DOHH2 (cell line): ENCODE results near the gene FKBP15.

ENCODE experiments used
- H3F3A ChIP-seq: fragments of 200-600 bp; sonication (generic), shearing (Covaris generic); 2 replicates; pipeline ENCODE4 v1.6.0; 2016; ENCODE audit warnings: antibody characterized with exemption, mild to moderate bottlenecking; ENCODE audit not compliant: control insufficient read depth, insufficient read depth
- H3K27ac ChIP-seq: fragments of 200-600 bp; sonication (generic); 2 replicates; pipeline ENCODE4 v1.5.1; 2014; ENCODE audit warnings: low read depth, mild to moderate bottlenecking, low read length, moderate library complexity
- H3K27me3 ChIP-seq: fragments of 200-600 bp; sonication (generic); 2 replicates; pipeline ENCODE4 v1.6.1; 2014; ENCODE audit warnings: mild to moderate bottlenecking, low read length, mixed read lengths; ENCODE audit not compliant: control insufficient read depth
- H3K36me3 ChIP-seq: fragments of 200-600 bp; sonication (generic); 2 replicates; pipeline ENCODE4 v1.6.1; 2014; ENCODE audit warnings: mild to moderate bottlenecking, low read length, moderate library complexity, mixed read lengths; ENCODE audit not compliant: control insufficient read depth
- H3K4me1 ChIP-seq: fragments of 200-600 bp; sonication (generic); 2 replicates; pipeline ENCODE4 v1.6.1; 2014; ENCODE audit warnings: mild to moderate bottlenecking, low read length, mixed read lengths; ENCODE audit not compliant: control insufficient read depth
- H3K4me2 ChIP-seq: fragments of 200-600 bp; sonication (generic); 2 replicates; pipeline ENCODE4 v1.6.0; 2014; ENCODE audit warnings: mild to moderate bottlenecking, low read length, moderate library complexity
- H3K4me3 ChIP-seq: fragments of 200-600 bp; sonication (generic); 2 replicates; pipeline ENCODE4 v1.5.1; 2014; ENCODE audit warnings: mild to moderate bottlenecking, low read length, mixed read lengths
- H3K79me2 ChIP-seq: fragments of 200-600 bp; sonication (generic); 2 replicates; pipeline ENCODE4 v1.6.1; 2014; ENCODE audit warnings: mild to moderate bottlenecking, low read length, mixed read lengths; ENCODE audit not compliant: control insufficient read depth
- H3K9me2 ChIP-seq: fragments of 200-600 bp; sonication (generic); replicated peaks from 2 replicates; pipeline ENCODE4 v1.6.1; 2014; ENCODE audit warnings: mild to moderate bottlenecking, low read length, mixed read lengths; ENCODE audit not compliant: control insufficient read depth
- H3K9me3 ChIP-seq: fragments of 200-600 bp; sonication (generic); 2 replicates; pipeline ENCODE4 v1.6.1; 2014; ENCODE audit warnings: antibody characterized with exemption, low read length, mixed read lengths; ENCODE audit not compliant: control insufficient read depth, insufficient read depth
- H4K20me1 ChIP-seq: fragments of 200-600 bp; sonication (generic); 2 replicates; pipeline ENCODE4 v1.6.0; 2014; ENCODE audit warnings: low read depth, mild to moderate bottlenecking, antibody characterized with exemption, low read length, moderate library complexity; ENCODE audit not compliant: control insufficient read depth, insufficient read depth
- EZH2phosphoT487 ChIP-seq: fragments of 200-600 bp; sonication (generic); IDR thresholded peaks from 2 replicates; pipeline ENCODE4 v1.6.1; 2017; ENCODE audit warnings: borderline replicate concordance, mild to moderate bottlenecking, antibody characterized with exemption, low read length, moderate library complexity, mixed read lengths
- TF ChIP-seq, protein P1 (sequence below): fragments of 200-600 bp; sonication (generic); IDR thresholded peaks from one replicate; pipeline ENCODE4 v1.5.1; 2014; ENCODE audit warnings: antibody characterized with exemption, mild to moderate bottlenecking, low read depth, low read length; ENCODE audit not compliant: poor library complexity, severe bottlenecking

FKBP15 gene

GRCh38 chr9:113210815-113211214 lies 10.3 kb downstream of the FKBP15 start:
- H3K9me2 ChIP-seq, result no peaks in the 10 kb centered on the region
- peaks cover 79% of the 10 kb centered on the region for H3K36me3 ChIP-seq
- H3K4me2 ChIP-seq, result no peak overlapping the region
- no peak overlapping the region for H3K27ac ChIP-seq
- TF ChIP-seq EZH2phosphoT487, result no peak
- TF ChIP-seq, protein P1, sequence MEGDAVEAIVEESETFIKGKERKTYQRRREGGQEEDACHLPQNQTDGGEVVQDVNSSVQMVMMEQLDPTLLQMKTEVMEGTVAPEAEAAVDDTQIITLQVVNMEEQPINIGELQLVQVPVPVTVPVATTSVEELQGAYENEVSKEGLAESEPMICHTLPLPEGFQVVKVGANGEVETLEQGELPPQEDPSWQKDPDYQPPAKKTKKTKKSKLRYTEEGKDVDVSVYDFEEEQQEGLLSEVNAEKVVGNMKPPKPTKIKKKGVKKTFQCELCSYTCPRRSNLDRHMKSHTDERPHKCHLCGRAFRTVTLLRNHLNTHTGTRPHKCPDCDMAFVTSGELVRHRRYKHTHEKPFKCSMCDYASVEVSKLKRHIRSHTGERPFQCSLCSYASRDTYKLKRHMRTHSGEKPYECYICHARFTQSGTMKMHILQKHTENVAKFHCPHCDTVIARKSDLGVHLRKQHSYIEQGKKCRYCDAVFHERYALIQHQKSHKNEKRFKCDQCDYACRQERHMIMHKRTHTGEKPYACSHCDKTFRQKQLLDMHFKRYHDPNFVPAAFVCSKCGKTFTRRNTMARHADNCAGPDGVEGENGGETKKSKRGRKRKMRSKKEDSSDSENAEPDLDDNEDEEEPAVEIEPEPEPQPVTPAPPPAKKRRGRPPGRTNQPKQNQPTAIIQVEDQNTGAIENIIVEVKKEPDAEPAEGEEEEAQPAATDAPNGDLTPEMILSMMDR, result no peak
- peaks cover 46% of the 10 kb centered on the region for H3K79me2 ChIP-seq
- H3K4me3 ChIP-seq, result no peak overlapping the region
- H3K9me3 ChIP-seq, result no peaks in the 10 kb centered on the region
- H3K4me1 ChIP-seq, result peaks cover 21% of the 10 kb centered on the region
- no peaks in the 10 kb centered on the region for H3F3A ChIP-seq
- H4K20me1 ChIP-seq, result peaks cover 9% of the 10 kb centered on the region; the same call in 1 of the 2 replicates
- H3K27me3 ChIP-seq, result no peaks in the 10 kb centered on the region

DNA sequence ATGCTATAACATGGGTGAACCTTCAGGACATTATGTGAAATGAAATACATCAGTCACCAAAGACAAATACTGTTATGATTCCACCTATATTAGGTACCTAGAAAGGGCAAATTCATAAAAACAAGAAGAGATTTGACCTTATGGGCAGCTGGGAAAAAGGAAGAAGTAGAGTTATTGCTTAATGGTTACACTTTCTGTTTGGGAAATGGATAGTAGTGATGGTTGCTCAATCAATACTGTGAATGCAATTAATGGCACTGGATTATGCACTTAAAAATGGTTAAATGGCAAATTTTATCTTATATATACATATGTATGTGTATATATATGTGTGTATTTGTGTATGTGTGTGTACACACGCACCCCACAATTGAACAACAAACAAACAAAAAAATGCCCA lies 15.2 kb downstream of the FKBP15 start:
- no peaks in the 10 kb centered on the region for H3K27me3 ChIP-seq
- no peaks in the 10 kb centered on the region for H3K9me3 ChIP-seq
- no peak overlapping the region for H3K4me2 ChIP-seq
- H3F3A ChIP-seq, result no peaks in the 10 kb centered on the region
- peaks cover 85% of the 10 kb centered on the region for H3K36me3 ChIP-seq
- H3K79me2 ChIP-seq, result peaks cover 9% of the 10 kb centered on the region; the same call in 1 of the 2 replicates
- TF ChIP-seq, protein P1, result no peak
- TF ChIP-seq EZH2phosphoT487, result no peak
- H3K4me3 ChIP-seq, result no peak overlapping the region
- no peaks in the 10 kb centered on the region for H3K9me2 ChIP-seq
- H3K27ac ChIP-seq, result no peak overlapping the region
- peaks cover 16% of the 10 kb centered on the region for H3K4me1 ChIP-seq
- no peaks in the 10 kb centered on the region for H4K20me1 ChIP-seq

GRCh38 chr9:113205432-113205831 lies 15.6 kb downstream of the FKBP15 start:
- no peak overlapping the region for H3K4me2 ChIP-seq
- no peaks in the 10 kb centered on the region for H4K20me1 ChIP-seq
- no peaks in the 10 kb centered on the region for H3K9me3 ChIP-seq
- no peak overlapping the region for H3K4me3 ChIP-seq
- H3F3A ChIP-seq, result no peaks in the 10 kb centered on the region
- no peak overlapping the region for H3K27ac ChIP-seq
- H3K27me3 ChIP-seq, result no peaks in the 10 kb centered on the region
- H3K79me2 ChIP-seq, result peaks cover 9% of the 10 kb centered on the region; the same call in 1 of the 2 replicates
- no peaks in the 10 kb centered on the region for H3K9me2 ChIP-seq
- peaks cover 16% of the 10 kb centered on the region for H3K4me1 ChIP-seq
- H3K36me3 ChIP-seq, result peaks cover 81% of the 10 kb centered on the region
- TF ChIP-seq, protein P1, result no peak
- TF ChIP-seq EZH2phosphoT487, result no peak
